Activated CD4-positive, alpha-beta T cell treated with anti-CD3 and anti-CD28 coated beads, Interleukin-2, amount 10 ng/mL, durations not matched to agents 24 days and 14 days (primary cell): Measurements from ENCODE around the gene TRAF1. TPM values are rescaled to one million over a fixed set of nuclear protein-coding genes. Genes with fewer than 3 reads are reported as not detected.
"Not testable (repeated sequence)": the region's sequence is repeated elsewhere in the genome, so short reads cannot be mapped to it uniquely, and the experiment has no call there.

ENCODE experiments used
- DNase-seq: peaks from one replicate; pipeline ENCODE4 v3.0.0; 2022
- H3K27ac Mint-ChIP-seq: one replicate; pipeline ENCODE4 v1.8.0; 2022; ENCODE audit warnings: mild to moderate bottlenecking, mixed read lengths
- H3K27me3 Mint-ChIP-seq: one replicate; pipeline ENCODE4 v1.8.0; 2022; ENCODE audit warnings: mixed read lengths
- H3K36me3 Mint-ChIP-seq: one replicate; pipeline ENCODE4 v1.8.0; 2022; ENCODE audit warnings: low read depth, mild to moderate bottlenecking, mixed read lengths
- H3K4me1 Mint-ChIP-seq: one replicate; pipeline ENCODE4 v1.8.0; 2021; ENCODE audit warnings: mixed read lengths
- H3K4me3 Mint-ChIP-seq: one replicate; pipeline ENCODE4 v1.8.0; 2022; ENCODE audit warnings: mild to moderate bottlenecking, moderate library complexity, mixed read lengths
- H3K9me3 Mint-ChIP-seq: one replicate; pipeline ENCODE4 v1.8.0; 2021; ENCODE audit warnings: mixed read lengths
- intact Hi-C: fragments of 100-400 bp; cut with micrococcal nuclease; formaldehyde crosslinking; loops from one replicate; pipeline ENCODE4 v1.15.1; 2023
- total RNA-seq: library from RNA; stranded (reverse); gene quantifications from 2 replicates; pipeline ENCODE4 v1.2.3, GENCODE V29; 2022

Gene TRAF1, protein sequence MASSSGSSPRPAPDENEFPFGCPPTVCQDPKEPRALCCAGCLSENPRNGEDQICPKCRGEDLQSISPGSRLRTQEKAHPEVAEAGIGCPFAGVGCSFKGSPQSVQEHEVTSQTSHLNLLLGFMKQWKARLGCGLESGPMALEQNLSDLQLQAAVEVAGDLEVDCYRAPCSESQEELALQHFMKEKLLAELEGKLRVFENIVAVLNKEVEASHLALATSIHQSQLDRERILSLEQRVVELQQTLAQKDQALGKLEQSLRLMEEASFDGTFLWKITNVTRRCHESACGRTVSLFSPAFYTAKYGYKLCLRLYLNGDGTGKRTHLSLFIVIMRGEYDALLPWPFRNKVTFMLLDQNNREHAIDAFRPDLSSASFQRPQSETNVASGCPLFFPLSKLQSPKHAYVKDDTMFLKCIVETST
- total RNA-seq: 164 and 166 TPM in 2 replicates

DNA sequence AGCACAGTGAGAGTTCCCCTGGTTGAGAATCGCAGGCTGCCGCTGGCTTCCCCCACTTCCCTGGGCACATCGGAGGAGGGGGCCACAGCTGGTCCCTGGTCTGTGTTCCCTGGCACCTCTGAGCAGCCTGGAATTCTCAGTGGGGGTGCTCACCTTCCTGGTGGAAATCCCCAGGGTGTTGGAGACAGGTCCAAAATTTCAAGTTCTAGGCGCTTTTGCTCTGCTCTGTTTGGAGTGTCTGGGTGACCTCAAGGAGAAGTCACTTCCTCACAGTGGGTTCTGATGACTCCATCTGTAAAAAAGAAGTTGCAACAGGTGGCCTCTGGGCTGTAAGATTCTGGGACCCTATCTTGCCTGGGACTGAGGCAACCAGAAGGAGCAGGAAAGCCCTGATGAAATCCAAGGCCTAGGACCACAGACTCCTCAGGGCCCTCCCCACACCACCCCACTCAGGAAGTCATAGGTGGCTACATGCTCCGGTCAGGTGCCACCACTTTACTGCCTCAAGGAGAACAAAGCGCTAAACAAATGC lies at the start of gene TRAF1:
Gene TRAF1 (minus strand): TSS at position 400 of the 532 bp plus-strand sequence. CDS start 721 bp downstream, outside the sequence.
- H3K4me1 Mint-ChIP-seq: peaks cover 76% of the 10 kb centered on the region
- peaks cover 47% of the 10 kb centered on the region for H3K36me3 Mint-ChIP-seq
- intact Hi-C loops: loop anchor here (1.0 to 2.0 kb wide), 8 partner anchors 16 to 274 kb away; partner anchors contain the start of genes CNTRL and RAB14
- H3K27me3 Mint-ChIP-seq: no peaks in the 10 kb centered on the region
- peak within 1 kb of the TSS; percentile 96 for H3K27ac Mint-ChIP-seq
- H3K9me3 Mint-ChIP-seq: no peaks in the 10 kb centered on the region
- peak within 1 kb of the TSS; percentile 93 for H3K4me3 Mint-ChIP-seq
- DNase-seq: peak; percentile 82

DNA sequence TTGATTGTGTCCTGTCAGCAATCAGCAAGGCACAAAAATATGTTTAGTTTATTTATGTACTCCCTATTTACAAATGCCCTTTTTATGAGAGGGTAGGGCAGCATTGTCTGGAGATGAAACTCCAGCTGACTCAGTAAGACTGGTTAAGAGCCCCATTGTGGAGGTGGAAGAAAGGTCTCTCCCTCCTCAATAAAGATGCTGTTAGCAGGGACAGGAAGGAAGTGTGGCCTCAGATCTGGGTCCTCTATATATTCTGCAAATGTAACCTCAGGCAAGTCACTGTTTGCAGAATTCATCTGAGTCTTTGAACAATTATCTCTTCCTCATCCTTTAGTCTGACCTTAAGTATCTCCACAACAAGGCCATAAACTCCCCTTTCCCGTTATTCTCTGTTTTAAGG lies 48.3 kb upstream of the TRAF1 start:
- intact Hi-C loops: no loop called here
- peaks cover 16% of the 10 kb centered on the region for H3K4me1 Mint-ChIP-seq

DNA sequence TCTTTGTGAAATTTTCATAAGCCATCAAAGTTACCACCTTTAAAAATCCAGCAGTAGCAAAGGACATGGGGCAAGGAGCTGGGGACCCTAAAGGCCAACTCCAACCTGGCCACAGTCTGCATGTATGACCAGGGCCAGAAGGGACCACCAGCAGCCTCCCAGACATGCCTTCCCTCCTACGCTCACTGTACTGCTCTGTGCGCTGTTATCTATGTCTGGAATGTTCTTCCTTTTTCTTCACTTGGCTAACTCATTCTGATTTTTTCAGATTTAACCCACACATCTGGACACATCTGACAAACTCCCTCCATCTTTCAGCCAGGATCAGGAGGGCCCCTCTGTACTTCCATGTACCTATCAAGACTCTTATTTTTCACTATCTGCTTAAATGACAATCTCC lies 47.6 kb upstream of the TRAF1 start:
- Mint-ChIP-seq H3K9me3 (no peaks in the 10 kb centered on the region), H3K36me3 (no peaks in the 10 kb centered on the region), H3K27me3 (no peaks in the 10 kb centered on the region), H3K27ac (no peak overlapping the region), H3K4me3 (no peak overlapping the region), H3K4me1 (peaks cover 16% of the 10 kb centered on the region)
- intact Hi-C loops: no loop called here
- no peak for DNase-seq

More for the DNA sequence above, 48.3 kb upstream of the TRAF1 start:
- Mint-ChIP-seq H3K4me3 (no peak overlapping the region), H3K27me3 (no peaks in the 10 kb centered on the region), H3K9me3 (no peaks in the 10 kb centered on the region), H3K27ac (no peak overlapping the region), H3K36me3 (no peaks in the 10 kb centered on the region)
- DNase-seq: peak; percentile 62

DNA sequence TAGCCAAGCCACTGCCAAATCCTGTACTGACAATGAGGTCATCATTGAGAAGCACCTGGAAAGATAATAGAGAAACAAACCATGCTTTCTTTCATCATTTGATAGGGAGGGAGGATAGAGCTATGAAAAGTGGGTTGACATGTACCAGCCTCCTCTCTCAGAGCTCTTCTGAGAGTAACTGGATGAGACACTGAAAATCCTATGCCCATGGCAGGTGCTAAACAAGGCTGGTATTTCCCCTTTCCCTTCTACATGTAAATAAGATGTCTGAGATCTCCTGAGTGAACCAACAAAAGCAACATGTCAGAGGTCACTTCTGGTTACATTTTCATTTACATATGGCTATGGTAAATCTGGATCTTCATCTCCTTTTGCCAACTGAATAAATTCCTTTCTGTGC lies 45.3 kb upstream of the TRAF1 start:
- Mint-ChIP-seq H3K27me3 (peaks cover 2% of the 10 kb centered on the region), H3K27ac (no peak overlapping the region), H3K9me3 (no peaks in the 10 kb centered on the region), H3K4me3 (no peak overlapping the region), H3K4me1 (peaks cover 13% of the 10 kb centered on the region), H3K36me3 (no peaks in the 10 kb centered on the region)
- DNase-seq: no peak
- intact Hi-C loops: no loop called here

DNA sequence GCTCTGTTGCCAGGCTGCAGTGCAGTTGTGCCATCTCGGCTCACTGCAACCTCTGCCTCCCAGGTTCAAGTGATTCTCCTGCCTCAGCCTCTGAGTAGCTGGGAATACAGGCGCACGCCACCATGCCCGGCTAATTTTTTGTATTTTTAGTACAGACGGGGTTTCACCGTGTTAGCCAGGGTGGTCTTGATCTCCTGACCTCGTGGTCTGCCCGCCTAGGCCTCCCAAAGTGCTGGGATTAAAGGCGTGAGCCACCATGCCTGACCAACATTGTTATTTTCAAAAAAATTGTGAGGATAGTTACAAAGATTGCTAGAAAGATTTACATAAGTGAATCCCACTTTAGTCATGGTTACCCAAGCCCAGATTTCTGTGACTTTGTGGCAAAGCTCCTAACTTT lies 44.9 kb upstream of the TRAF1 start:
- intact Hi-C loops, H3K27ac Mint-ChIP-seq: not testable (repeated sequence)

DNA sequence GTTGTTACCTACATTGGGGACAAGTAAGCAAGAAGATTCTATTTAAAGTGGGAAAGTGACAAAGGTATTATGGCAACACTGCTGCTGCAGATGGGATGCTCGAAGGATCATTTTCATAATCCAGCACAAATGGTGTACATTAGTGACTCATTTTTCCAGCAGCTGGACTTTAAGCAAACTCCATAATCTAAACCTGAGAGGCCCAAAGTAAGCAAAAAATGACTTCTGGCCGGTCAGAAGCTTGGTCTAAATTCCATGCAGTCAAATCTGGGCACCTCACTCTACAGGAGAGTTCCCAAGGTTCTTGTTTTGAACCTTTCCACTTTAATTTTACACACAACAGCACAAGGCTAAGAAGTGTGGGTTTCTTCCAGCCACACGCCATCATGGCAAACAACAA lies 43.6 kb upstream of the TRAF1 start:
- H3K27ac Mint-ChIP-seq: no peak overlapping the region

More for the DNA sequence above, 44.9 kb upstream of the TRAF1 start:
- peaks cover 13% of the 10 kb centered on the region for H3K4me1 Mint-ChIP-seq
- not testable (repeated sequence) for H3K36me3 Mint-ChIP-seq, H3K9me3 Mint-ChIP-seq, DNase-seq, H3K4me3 Mint-ChIP-seq, H3K27me3 Mint-ChIP-seq

DNA sequence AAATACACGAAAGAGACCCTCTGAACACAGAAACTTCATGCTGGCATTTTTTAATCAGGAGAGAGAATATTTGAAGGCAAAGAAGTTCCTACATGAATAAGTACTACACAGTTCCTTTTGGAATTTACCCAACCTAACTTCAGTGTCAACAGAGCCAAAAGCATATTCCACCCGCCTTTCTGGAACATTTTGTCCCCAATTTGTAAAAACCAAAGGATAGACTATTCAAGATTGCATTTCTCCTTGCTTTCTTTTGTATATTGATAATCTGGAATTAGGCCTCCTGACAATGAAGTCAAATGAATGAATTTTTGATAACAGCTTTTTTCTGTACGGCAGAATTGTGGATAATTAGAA lies 39.4 kb upstream of the TRAF1 start:
- Mint-ChIP-seq H3K27ac (no peak overlapping the region), H3K36me3 (no peaks in the 10 kb centered on the region), H3K9me3 (no peaks in the 10 kb centered on the region), H3K27me3 (peaks cover 23% of the 10 kb centered on the region), H3K4me3 (no peak overlapping the region), H3K4me1 (no peaks in the 10 kb centered on the region)
- intact Hi-C loops: no loop called here
- no peak for DNase-seq

More for the DNA sequence above, 43.6 kb upstream of the TRAF1 start:
- Mint-ChIP-seq H3K27me3 (peaks cover 11% of the 10 kb centered on the region), H3K4me1 (peaks cover 11% of the 10 kb centered on the region), H3K4me3 (no peak overlapping the region), H3K9me3 (no peaks in the 10 kb centered on the region), H3K36me3 (no peaks in the 10 kb centered on the region)
- intact Hi-C loops: no loop called here
- no peak for DNase-seq

DNA sequence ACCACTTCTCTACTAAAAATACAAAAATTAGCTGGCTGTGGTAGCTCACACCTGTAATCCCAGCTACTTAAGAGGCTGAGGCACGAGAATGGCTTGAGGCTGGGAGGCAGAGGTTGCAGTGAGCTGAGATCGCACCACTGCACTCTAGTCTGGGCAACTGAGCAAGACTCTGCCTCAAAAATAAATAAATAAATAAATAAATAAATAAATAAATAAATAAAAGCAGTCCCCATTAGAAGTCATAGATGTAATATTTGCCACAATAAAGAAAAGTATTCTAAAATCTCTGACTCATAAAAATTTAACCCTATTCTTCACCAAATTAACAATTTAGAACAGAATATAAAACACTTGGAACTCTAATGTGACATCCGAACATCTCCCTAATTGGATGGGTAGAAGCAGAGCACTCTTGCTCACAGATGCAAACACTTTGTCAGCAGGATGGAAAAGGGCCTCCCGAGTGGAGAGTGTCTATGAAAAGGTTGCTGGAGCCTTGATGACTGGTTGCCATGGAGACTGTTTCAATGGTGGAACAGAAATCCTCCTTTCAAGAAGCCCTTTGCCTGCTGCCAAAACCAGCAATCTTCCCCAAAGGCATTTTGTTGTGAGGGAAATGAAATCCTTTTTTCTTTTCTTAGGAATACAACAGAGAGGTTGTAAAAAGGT lies 38.9 kb upstream of the TRAF1 start:
- Mint-ChIP-seq H3K9me3 (no peaks in the 10 kb centered on the region), H3K27me3 (peaks cover 23% of the 10 kb centered on the region), H3K4me1 (no peaks in the 10 kb centered on the region), H3K36me3 (no peaks in the 10 kb centered on the region), H3K27ac (no peak overlapping the region), H3K4me3 (no peak overlapping the region)
- no peak for DNase-seq
- intact Hi-C loops: no loop called here

DNA sequence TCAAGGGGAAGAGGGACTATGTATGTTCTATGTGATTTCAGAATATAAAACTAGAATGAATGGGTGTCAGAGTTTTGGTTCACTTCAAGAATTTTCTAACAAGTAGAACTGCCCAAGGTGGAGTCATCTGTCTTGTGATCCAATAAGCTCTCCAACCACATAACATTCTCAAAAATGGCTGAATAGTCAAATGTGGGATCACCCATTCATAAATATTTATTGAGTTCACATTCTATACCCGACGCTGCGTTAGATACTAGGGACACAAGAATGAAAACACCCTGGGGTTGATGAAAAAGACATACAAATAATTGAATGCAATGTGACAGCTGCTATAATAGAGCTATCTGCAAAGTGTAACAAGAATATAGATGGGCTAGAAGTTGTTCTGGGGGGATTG lies 35.3 kb upstream of the TRAF1 start:
- H3K4me1 Mint-ChIP-seq: no peaks in the 10 kb centered on the region
- no peak overlapping the region for H3K27ac Mint-ChIP-seq
- DNase-seq: no peak
- intact Hi-C loops: no loop called here
- H3K27me3 Mint-ChIP-seq: peaks cover 24% of the 10 kb centered on the region
- no peaks in the 10 kb centered on the region for H3K9me3 Mint-ChIP-seq
- no peak overlapping the region for H3K4me3 Mint-ChIP-seq
- no peaks in the 10 kb centered on the region for H3K36me3 Mint-ChIP-seq

DNA sequence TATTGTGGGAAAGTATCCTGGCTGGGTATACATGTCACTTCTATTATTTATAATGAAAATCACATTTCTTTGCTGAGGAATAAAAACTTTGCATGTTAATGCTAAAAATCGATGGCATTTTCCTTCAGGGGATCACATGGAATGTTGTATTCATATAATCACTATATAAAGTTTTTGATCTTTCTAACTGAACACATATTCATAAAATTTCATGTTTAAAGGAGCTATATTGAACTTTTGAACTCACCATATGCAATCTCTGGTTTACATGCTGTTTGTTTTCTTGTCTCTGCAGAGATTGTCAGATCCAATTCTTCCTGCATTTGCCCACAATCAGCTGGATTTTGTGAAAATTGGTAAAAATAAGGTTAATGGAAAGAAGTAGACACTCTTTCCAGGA lies 33.4 kb upstream of the TRAF1 start:
- H3K27ac Mint-ChIP-seq: no peak overlapping the region
- no peak for DNase-seq
- intact Hi-C loops: no loop called here
- H3K36me3 Mint-ChIP-seq: no peaks in the 10 kb centered on the region
- no peaks in the 10 kb centered on the region for H3K4me1 Mint-ChIP-seq
- H3K4me3 Mint-ChIP-seq: no peak overlapping the region
- H3K9me3 Mint-ChIP-seq: no peaks in the 10 kb centered on the region
- peaks cover 16% of the 10 kb centered on the region for H3K27me3 Mint-ChIP-seq

DNA sequence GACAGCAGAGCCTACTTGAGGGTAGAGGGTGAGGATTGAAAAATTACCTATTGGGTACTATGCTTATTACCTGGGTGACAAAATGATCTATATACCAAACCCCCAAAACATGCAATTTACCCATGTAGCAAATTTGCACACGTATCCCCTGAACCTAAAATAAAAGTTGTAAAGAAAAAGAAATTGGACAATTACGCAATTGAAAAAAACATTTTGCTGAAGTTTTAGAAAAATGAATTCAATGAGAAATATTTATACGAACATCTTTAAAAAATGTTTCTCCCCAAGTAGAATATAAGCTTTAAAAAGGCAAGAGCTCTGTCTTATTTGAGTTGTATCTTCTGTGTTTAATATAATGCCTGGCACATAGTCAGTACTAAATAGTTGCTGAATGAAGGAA lies 30.3 kb upstream of the TRAF1 start:
- H3K36me3 Mint-ChIP-seq: no peaks in the 10 kb centered on the region
- peaks cover 9% of the 10 kb centered on the region for H3K27me3 Mint-ChIP-seq
- H3K4me3 Mint-ChIP-seq: no peak overlapping the region
- H3K4me1 Mint-ChIP-seq: no peaks in the 10 kb centered on the region
- intact Hi-C loops: no loop called here
- no peak overlapping the region for H3K27ac Mint-ChIP-seq
- no peaks in the 10 kb centered on the region for H3K9me3 Mint-ChIP-seq
- DNase-seq: no peak

DNA sequence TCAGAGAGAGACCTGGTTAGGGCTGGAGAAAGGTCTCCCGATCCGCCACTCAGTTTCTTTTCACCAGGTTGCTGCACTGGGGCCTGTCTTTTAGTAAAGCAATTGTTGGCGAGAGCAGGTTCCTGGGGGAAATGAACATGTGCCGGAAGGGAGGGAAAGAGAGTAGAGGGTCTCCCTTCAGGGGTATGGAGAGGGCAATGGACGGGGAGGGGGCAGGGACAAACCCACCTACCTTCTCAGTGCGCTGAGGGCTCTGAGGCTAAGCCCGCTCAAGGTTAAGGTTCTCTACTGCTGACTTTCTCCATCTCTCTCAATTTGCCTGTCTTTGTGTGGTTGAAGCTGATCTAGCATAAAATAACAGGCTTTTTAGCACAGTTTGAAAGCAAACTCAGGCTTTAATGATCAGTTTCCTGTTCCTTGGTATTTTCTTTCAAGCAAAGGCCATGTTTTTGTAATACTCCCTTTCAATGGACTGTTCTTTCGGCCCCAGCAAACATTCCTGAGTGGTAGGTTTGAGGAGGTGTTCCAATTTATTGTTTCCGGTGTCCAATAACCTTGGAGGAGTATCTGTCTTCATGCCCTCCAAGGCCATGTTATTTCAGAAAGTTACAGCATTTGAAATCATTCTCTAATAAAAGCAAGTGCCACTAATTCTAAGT lies 25.5 kb upstream of the TRAF1 start:
- no peaks in the 10 kb centered on the region for H3K36me3 Mint-ChIP-seq
- no peaks in the 10 kb centered on the region for H3K4me1 Mint-ChIP-seq
- peaks cover 5% of the 10 kb centered on the region for H3K27me3 Mint-ChIP-seq
- DNase-seq: no peak
- no peak overlapping the region for H3K4me3 Mint-ChIP-seq
- no peaks in the 10 kb centered on the region for H3K9me3 Mint-ChIP-seq
- no peak overlapping the region for H3K27ac Mint-ChIP-seq
- intact Hi-C loops: no loop called here

DNA sequence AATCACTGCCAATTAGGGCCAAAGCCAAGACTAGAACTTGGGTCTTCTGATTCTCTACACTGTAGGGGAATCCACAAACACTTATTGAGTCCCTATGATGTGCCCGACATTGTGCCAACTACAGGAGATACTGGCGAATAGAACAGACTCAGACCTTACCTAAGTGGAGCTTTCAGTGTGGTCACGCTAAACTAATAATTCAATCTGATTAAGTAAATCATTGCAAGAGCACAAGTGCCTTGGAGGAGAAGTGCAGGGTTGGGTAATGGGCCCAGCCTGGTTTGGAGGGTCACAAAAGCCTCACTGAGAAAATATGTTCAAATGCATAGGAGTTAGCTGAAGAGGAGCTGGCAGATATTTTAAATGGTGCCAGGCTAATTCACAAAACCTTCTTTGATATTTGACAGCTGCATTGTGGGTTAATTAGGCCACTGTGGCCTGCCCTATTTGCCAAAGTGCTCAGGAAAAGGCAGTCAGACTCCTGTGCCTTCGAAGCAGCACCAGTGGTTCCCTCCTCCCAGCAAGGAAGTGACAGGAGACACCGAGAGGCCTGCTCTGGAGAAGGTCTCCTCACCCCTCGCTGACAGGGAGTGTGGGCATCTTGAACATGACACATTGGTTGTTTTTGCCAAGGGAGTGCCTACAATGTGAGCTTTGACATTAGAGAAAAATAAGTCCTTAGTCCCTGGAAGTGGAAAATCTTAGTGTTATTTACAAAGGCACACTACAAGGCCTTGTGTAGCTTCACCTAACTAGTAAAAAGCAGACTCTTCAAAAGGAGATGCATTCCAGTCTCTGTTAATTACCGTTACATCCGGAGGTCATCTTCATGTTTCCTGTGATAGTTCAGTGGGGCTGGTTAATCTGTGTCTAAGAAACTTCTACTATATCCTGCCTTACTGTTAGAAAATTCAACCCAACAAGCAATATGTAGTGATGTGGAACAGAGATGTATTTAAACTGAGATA lies 24.1 kb upstream of the TRAF1 start:
- H3K4me3 Mint-ChIP-seq: no peak overlapping the region
- no peak overlapping the region for H3K27ac Mint-ChIP-seq
- no peaks in the 10 kb centered on the region for H3K36me3 Mint-ChIP-seq
- H3K9me3 Mint-ChIP-seq: no peaks in the 10 kb centered on the region
- H3K27me3 Mint-ChIP-seq: peaks cover 2% of the 10 kb centered on the region
- intact Hi-C loops: no loop called here
- peak; percentile 36 for DNase-seq
- no peaks in the 10 kb centered on the region for H3K4me1 Mint-ChIP-seq
